ENCODE measurements around the gene UBE2Q1.

DNA sequence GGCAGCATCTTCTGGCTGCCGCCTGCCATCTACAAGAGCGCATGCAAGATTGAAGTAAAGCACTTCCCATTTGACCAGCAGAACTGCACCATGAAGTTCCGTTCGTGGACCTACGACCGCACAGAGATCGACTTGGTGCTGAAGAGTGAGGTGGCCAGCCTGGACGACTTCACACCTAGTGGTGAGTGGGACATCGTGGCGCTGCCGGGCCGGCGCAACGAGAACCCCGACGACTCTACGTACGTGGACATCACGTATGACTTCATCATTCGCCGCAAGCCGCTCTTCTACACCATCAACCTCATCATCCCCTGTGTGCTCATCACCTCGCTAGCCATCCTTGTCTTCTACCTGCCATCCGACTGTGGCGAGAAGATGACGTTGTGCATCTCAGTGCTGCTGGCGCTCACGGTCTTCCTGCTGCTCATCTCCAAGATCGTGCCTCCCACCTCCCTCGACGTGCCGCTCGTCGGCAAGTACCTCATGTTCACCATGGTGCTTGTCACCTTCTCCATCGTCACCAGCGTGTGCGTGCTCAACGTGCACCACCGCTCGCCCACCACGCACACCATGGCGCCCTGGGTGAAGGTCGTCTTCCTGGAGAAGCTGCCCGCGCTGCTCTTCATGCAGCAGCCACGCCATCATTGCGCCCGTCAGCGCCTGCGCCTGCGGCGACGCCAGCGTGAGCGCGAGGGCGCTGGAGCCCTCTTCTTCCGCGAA, 12.9 kb upstream of the UBE2Q1 start:
- TF ChIP-seq, protein P1, sequence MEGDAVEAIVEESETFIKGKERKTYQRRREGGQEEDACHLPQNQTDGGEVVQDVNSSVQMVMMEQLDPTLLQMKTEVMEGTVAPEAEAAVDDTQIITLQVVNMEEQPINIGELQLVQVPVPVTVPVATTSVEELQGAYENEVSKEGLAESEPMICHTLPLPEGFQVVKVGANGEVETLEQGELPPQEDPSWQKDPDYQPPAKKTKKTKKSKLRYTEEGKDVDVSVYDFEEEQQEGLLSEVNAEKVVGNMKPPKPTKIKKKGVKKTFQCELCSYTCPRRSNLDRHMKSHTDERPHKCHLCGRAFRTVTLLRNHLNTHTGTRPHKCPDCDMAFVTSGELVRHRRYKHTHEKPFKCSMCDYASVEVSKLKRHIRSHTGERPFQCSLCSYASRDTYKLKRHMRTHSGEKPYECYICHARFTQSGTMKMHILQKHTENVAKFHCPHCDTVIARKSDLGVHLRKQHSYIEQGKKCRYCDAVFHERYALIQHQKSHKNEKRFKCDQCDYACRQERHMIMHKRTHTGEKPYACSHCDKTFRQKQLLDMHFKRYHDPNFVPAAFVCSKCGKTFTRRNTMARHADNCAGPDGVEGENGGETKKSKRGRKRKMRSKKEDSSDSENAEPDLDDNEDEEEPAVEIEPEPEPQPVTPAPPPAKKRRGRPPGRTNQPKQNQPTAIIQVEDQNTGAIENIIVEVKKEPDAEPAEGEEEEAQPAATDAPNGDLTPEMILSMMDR (IDR thresholded peaks at IDR 0.05): no peak
- TF ChIP-seq POLR2A (IDR thresholded peaks at IDR 0.05): no peak

Measured in testis (tissue), 2 donors.